WTC11 (cell line): ENCODE results near the gene CLDN14. TPM values are rescaled to one million over a fixed set of nuclear protein-coding genes. Genes with fewer than 3 reads are reported as not detected.

ENCODE experiments used
- ATAC-seq: fragments of 200-7000 bp; cut with Tn5 transposase; 2 replicates; pipeline ENCODE4 v1.10.0; 2021; ENCODE audit warnings: mild to moderate bottlenecking, moderate library complexity
- CTCF ChIA-PET: fragments of 300-600 bp; sonication (Branson Sonifier 250); formaldehyde crosslinking; loops from one replicate; lab custom pipeline; 2021; ENCODE audit warnings: antibody characterized with exemption; lab: Charles Lee
- POLR2A ChIA-PET: fragments of 350-600 bp; sonication (Branson Sonifier 250); formaldehyde crosslinking; loops from one replicate; lab custom pipeline; 2021; ENCODE audit warnings: antibody characterized with exemption; lab: Charles Lee
- DNase-seq: peaks from one replicate; pipeline ENCODE4 v3.0.0; 2021; ENCODE audit warnings: low spot score
- H3K27ac Mint-ChIP-seq: 2 replicates; pipeline ENCODE4 v1.8.0; 2021; ENCODE audit warnings: mixed read lengths
- H3K27me3 Mint-ChIP-seq: 2 replicates; pipeline ENCODE4 v1.8.0; 2021; ENCODE audit warnings: low read depth, mild to moderate bottlenecking, moderate library complexity, mixed read lengths
- H3K36me3 Mint-ChIP-seq: 2 replicates; pipeline ENCODE4 v1.8.0; 2021; ENCODE audit warnings: mixed read lengths
- H3K4me1 Mint-ChIP-seq: 2 replicates; pipeline ENCODE4 v1.8.0; 2022; ENCODE audit warnings: mixed read lengths
- H3K4me3 Mint-ChIP-seq: 2 replicates; pipeline ENCODE4 v1.8.0; 2021; ENCODE audit warnings: mild to moderate bottlenecking, moderate library complexity, mixed read lengths
- H3K9me3 Mint-ChIP-seq: 2 replicates; pipeline ENCODE4 v1.8.0; 2021; ENCODE audit warnings: mixed read lengths
- ARID4B ChIP-seq: sonication (generic); formaldehyde crosslinking; IDR thresholded peaks from 2 replicates; pipeline ENCODE4 v1.8.0; 2023; ENCODE audit warnings: missing genetic modification reagents, mild to moderate bottlenecking, borderline replicate concordance
- ATF1 ChIP-seq: sonication (generic); formaldehyde crosslinking; IDR thresholded peaks from 2 replicates; pipeline ENCODE4 v1.8.1; 2023; ENCODE audit warnings: mild to moderate bottlenecking, moderate library complexity, missing genetic modification reagents
- ATF3 ChIP-seq: sonication (generic); formaldehyde crosslinking; conservative IDR thresholded peaks from 2 replicates; pipeline ENCODE4 v1.8.1; 2022; ENCODE audit warnings: mild to moderate bottlenecking, missing genetic modification reagents
- EMX1 ChIP-seq: fragments of 250-450 bp; sonication (Bioruptor Pico); IDR thresholded peaks from 2 replicates; pipeline ENCODE4 v1.8.0; 2021; ENCODE audit warnings: mild to moderate bottlenecking
- IRF2 ChIP-seq: sonication (generic); formaldehyde crosslinking; IDR thresholded peaks from 2 replicates; pipeline ENCODE4 v1.8.0; 2022; ENCODE audit warnings: low read depth, missing genetic modification reagents, borderline replicate concordance
- NFE2L1 ChIP-seq: sonication (generic); formaldehyde crosslinking; IDR thresholded peaks from 2 replicates; pipeline ENCODE4 v1.8.1; 2023; ENCODE audit warnings: missing genetic modification reagents
- RORB ChIP-seq: fragments of 250-450 bp; sonication (Bioruptor Pico); IDR thresholded peaks from 2 replicates; pipeline ENCODE4 v1.9.0; 2021; ENCODE audit warnings: mild to moderate bottlenecking
- SP1 ChIP-seq: sonication (generic); formaldehyde crosslinking; conservative IDR thresholded peaks from 2 replicates; pipeline ENCODE4 v1.8.1; 2022; ENCODE audit warnings: missing genetic modification reagents
- USF1 ChIP-seq: sonication (generic); formaldehyde crosslinking; IDR thresholded peaks from 2 replicates; pipeline ENCODE4 v1.8.0; 2022; ENCODE audit warnings: mild to moderate bottlenecking, missing genetic modification reagents
- ZMAT4 ChIP-seq: fragments of 250-450 bp; sonication (Bioruptor Pico); IDR thresholded peaks from 2 replicates; pipeline ENCODE4 v1.9.0; 2021; ENCODE audit warnings: mild to moderate bottlenecking
- ZNF138 ChIP-seq: sonication (generic); formaldehyde crosslinking; conservative IDR thresholded peaks from 2 replicates; pipeline ENCODE4 v1.8.1; 2022; ENCODE audit warnings: mild to moderate bottlenecking, moderate library complexity, missing genetic modification reagents
- ZNF263 ChIP-seq: sonication (generic); formaldehyde crosslinking; IDR thresholded peaks from 2 replicates; pipeline ENCODE4 v1.8.1; 2022; ENCODE audit warnings: low read depth, mild to moderate bottlenecking, moderate library complexity, missing genetic modification reagents
- ZNF281 ChIP-seq: sonication (generic); formaldehyde crosslinking; IDR thresholded peaks from 2 replicates; pipeline ENCODE4 v1.8.0; 2023; ENCODE audit warnings: mild to moderate bottlenecking, missing genetic modification reagents
- ZNF416 ChIP-seq: fragments of 250-450 bp; sonication (Bioruptor Pico); IDR thresholded peaks from 2 replicates; pipeline ENCODE4 v1.9.0; 2021; ENCODE audit warnings: mild to moderate bottlenecking, inconsistent platforms
- ZNF512 ChIP-seq: sonication (generic); formaldehyde crosslinking; IDR thresholded peaks from 2 replicates; pipeline ENCODE4 v1.8.1; 2022; ENCODE audit warnings: missing genetic modification reagents, borderline replicate concordance
- ZNF532 ChIP-seq: fragments of 250-450 bp; sonication (Bioruptor Pico); IDR thresholded peaks from 2 replicates; pipeline ENCODE4 v1.9.0; 2021; ENCODE audit warnings: mild to moderate bottlenecking, borderline replicate concordance
- total RNA-seq: library from RNA; stranded (reverse); gene quantifications from 3 replicates; pipeline ENCODE4 v1.2.3, GENCODE V29; 2021

CLDN14 gene
- total RNA-seq, 1 experiment from 2014 or later = not detected

- TF ChIP-seq ZNF532 (CRISPR knock-in tag) (no peak), ATF1 (CRISPR knock-in tag) (no peak)
Measured at GRCh38 chr21:36483095-36483494, 3.2 kb upstream of the CLDN14 start (continued).

- H3K4me1 Mint-ChIP-seq = peaks cover 2% of the 10 kb centered on the region; the same call in 1 of the 2 replicates
- H3K27ac Mint-ChIP-seq = no peak overlapping the region
- ChIA-PET POLR2A (no interaction called here), CTCF (no interaction called here)
- no peaks in the 10 kb centered on the region for H3K9me3 Mint-ChIP-seq
- no peak overlapping the region for H3K4me3 Mint-ChIP-seq
- no peaks in the 10 kb centered on the region for H3K36me3 Mint-ChIP-seq
- H3K27me3 Mint-ChIP-seq = no peaks in the 10 kb centered on the region
- DNase-seq = no peak
- ATAC-seq = no peak
- TF ChIP-seq RORB (CRISPR knock-in tag) (no peak), ZNF512 (CRISPR knock-in tag) (no peak), NFE2L1 (CRISPR knock-in tag) (no peak), ZNF138 (CRISPR knock-in tag) (no peak), ZNF416 (CRISPR knock-in tag) (no peak), ARID4B (CRISPR knock-in tag) (no peak), IRF2 (CRISPR knock-in tag) (no peak), EMX1 (CRISPR knock-in tag) (no peak), ZNF281 (CRISPR knock-in tag) (no peak), ZNF263 (CRISPR knock-in tag) (no peak), SP1 (CRISPR knock-in tag) (no peak), USF1 (CRISPR knock-in tag) (no peak), ZMAT4 (CRISPR knock-in tag) (no peak), ATF3 (no peak)
Measured at GRCh38 chr21:36482673-36483072, 2.8 kb upstream of the CLDN14 start.
